ENCODE measurements around the gene MTF1.
"Not testable (repeated sequence)": the region's sequence is repeated elsewhere in the genome, so short reads cannot be mapped to it uniquely, and the experiment has no call there.

The MTF1 gene

GRCh38 chr1:37859507-37860345, at the start of gene MTF1:
Gene MTF1, minus strand, starts transcription at chr1:37859592. Its CDS starts 1,934 bp downstream, at chr1:37857658.
- peak; percentile 98 for DNase-seq (ENCODE audit: low read depth)

DNA sequence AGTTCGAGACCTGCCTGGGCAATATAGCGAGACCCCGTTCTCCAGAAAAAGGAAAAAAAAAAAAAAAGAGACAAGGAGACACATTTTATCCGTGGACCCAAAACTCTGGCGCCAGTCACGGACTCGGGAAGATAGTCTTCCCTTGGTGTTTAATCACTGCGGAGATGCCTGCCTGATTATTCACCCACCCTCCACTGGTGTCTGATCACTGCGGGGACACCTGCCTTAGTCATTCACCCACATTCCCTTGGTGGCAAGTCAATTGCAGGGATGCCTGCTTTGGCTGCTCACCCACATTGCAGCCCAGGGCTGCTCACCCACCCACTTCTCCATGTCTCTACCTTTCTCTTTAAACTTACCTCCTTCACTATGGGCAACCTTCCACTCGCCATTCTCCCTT, 49.1 kb upstream of the MTF1 start:
- not testable (repeated sequence) for DNase-seq (ENCODE audit: low read depth)

- not testable (repeated sequence) for DNase-seq (ENCODE audit: low read depth)
Measured at GRCh38 chr1:37907416-37908125, 48.2 kb upstream of the MTF1 start.

DNA sequence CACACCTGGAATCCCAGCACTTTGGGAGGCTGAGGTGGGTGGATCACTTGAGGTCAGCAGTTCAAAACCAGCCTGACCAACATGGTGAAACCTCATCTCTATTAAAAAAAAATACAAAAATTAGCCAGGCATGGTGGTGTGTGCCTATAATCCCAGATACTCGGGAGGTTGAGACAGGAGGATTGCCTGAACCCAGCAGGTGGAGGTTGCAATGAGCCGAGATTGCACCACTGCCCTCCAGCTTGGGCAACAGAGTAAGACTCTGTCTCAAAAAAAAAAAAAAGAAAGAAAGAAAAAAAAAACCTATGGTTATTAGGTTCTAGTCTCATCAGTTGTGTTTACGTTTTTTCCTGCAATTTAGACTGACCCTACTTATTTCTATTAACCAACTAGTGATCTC, 47.2 kb upstream of the MTF1 start:
- DNase-seq (ENCODE audit: low read depth), result not testable (repeated sequence)

GRCh38 chr1:37905727-37906126, 46.3 kb upstream of the MTF1 start:
- DNase-seq (ENCODE audit: low read depth), result no peak

GRCh38 chr1:37903921-37904320, 44.5 kb upstream of the MTF1 start:
- DNase-seq (ENCODE audit: low read depth), result not testable (repeated sequence)

- no peak for DNase-seq (ENCODE audit: low read depth)
Measured at GRCh38 chr1:37902983-37903382, 43.6 kb upstream of the MTF1 start.

- DNase-seq (ENCODE audit: low read depth), result no peak
Measured at GRCh38 chr1:37901893-37902225, 42.5 kb upstream of the MTF1 start.

DNA sequence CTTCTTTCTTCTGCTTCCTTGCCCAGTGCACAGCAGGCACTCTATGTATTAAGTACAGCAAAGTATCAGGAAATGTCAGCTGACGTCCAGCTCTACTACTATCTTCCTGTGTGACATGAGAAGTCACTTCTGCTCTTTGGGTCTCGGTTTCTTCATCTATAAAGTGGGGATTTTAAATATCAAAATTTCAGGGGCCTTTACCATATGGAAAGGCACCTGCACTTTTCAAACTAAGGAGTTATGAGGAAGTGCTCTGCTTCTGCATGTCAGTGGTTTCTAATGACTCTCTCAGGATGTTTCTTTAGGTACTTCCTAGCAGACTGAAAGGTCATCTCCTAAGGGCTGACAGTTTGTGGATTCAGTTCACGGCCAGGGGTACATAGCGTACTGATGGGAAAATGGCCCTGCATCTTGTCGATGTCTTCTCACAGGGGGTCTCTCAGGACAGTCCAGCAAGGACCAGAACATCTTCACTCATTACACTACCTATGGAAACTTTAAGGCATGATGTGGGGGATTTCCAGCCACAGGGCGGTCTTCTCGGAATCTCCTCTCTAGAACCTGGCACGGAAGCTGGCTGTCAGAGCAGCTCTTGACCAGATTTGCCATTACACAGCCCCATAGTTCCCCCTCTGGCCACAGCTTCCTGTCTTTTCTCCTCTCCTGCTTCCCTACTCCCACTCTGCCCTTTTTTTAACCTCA, 42.0 kb upstream of the MTF1 start:
- DNase-seq (ENCODE audit: low read depth), result no peak

GRCh38 chr1:37897563-37897962, 38.2 kb upstream of the MTF1 start:
- DNase-seq (ENCODE audit: low read depth), result not testable (repeated sequence)

GRCh38 chr1:37893673-37894072, 34.3 kb upstream of the MTF1 start:
- DNase-seq (ENCODE audit: low read depth), result no peak

DNA sequence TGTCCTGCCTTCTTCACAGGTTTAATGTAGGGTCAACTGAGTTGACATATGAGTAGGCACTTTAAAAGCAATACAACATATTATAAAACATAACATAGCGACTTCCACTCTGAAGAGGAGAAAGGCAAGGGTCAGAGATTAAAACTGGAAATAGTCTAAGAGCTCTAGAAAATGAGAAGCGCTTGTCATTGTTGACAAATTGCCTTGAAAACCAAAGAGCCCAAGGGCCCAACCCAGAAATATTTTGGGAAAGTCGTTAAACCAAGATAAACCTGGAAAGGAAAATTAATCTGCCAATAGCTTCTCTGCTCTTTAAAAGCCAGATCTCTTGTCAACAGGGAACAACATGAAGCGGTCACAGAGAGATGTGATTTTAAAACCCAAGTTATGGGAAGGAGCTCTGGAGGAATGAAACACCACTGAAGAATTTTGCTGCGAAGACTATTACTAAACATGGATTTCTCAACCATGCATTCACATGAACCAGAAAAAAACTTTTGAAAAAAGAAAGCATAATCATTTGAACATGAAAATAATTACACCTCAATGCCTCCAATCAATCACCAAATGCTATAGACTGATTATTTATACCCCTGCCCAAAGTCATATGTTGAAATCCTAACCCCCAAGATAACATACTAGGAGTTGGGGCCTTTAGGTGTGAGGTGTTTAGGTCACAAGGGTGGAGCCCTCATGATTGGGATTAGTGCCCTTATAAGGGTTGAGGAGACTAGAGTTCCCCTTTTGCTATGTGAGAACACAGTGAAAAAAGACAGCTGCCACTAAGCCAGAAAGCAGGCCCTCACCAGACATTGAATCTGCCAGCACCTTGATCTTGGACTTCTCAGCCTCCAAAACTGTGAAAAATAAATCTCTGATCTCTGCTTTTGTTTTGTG, 33.0 kb upstream of the MTF1 start:
- DNase-seq (ENCODE audit: low read depth), result no peak

DNA sequence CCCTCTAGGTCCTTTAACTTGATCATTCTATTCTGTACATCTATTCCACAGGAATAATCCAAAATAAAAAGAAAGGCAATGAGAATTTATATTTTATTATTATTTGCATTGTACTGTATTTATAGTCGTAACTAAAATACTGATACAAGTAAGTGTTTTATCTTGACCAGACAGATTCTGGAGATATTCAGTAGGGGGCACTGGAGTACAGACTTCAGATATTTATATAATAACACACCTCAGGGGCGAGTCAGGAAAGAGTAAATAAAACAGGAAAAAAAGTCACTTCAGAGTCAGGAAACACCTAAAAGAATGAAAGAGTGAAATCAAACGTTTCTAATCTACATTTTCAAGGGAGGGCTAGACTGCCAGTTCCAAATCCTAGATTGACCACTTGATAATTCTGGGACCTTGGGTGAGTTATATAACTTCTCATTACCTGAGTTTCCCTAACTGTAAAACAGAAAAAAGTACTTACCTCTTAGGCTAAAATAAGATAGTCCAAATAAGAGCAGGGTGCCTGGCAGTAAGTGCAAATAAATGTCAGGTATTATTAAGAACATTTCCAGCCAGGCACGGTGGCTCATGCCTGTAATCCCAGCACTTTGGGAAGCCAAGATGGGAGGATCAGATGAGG, 31.1 kb upstream of the MTF1 start:
- no peak for DNase-seq (ENCODE audit: low read depth)

DNA sequence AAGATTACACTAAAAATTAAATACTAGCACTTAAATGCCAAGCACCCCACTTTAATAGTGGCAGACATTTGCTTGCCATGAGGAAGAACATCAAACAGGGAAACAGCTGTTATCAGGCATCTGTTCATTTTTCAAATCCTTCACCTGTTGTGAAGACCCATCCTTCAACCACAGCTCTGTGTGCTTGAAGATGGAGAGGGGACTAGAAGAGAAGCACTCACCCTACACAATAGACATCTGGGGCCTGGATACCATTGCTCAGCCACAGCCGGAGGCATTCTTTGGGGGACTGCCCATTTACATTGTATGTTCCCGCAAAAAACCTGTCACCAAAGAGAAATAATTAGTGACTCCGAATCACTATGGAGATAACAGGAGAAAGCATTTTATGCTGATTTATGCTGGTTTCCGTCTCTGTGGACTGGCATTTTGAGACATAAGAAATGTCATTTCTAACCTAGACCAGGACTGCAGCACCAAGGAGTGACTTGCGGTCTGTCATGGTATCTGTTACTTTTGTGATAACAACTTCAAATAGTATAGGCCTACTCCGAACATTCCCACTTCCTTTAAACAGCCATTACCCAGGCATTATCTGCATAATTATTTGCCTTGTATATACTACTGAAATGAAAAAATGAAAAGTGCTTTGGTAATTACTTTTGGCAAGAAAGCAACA, 28.8 kb upstream of the MTF1 start:
- DNase-seq (ENCODE audit: low read depth), result no peak

DNA sequence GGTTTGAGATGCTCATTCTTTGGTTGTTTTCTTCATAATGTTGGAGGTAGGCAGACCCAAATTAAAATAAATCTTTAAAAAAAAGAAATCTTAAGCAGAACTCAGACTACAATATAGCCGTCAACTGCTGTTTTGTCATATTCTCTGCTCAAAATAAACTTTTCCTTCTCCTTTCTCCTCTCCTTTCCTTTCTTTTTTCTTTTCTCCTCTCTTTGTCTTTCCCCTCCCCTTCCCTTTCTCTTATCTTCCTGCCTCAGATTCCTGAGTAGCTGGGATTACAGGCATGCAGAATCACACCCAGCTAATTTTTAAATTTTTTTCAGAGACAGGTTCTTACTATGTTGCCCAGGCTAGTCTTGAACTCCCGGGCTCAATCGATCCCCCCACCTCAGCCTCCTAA, 24.8 kb upstream of the MTF1 start:
- DNase-seq (ENCODE audit: low read depth), result no peak

- DNase-seq (ENCODE audit: low read depth), result no peak
Measured at GRCh38 chr1:37883671-37884070, 24.3 kb upstream of the MTF1 start.

DNA sequence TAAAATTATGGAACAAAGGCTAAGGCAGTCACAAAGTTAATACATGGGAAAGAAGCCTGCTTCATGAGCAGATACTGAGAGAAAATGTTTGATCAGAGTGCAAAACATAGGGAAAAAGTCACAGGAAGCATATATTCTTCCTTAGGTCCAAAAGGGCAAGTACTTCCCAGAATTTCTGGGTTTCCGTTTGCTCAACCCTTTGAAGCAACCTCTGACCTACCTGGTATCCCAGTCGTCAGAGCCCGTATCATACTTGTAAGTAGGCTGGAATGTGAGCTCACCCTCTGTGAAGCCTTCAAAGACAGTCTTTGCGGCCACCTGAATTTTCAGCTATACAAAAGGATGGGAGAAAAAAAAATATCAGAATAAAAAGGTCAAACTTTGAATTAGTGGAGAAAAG, 20.5 kb upstream of the MTF1 start:
- DNase-seq (ENCODE audit: low read depth), result no peak

- DNase-seq (ENCODE audit: low read depth), result no peak
Measured at GRCh38 chr1:37878071-37878470, 18.7 kb upstream of the MTF1 start.

DNA sequence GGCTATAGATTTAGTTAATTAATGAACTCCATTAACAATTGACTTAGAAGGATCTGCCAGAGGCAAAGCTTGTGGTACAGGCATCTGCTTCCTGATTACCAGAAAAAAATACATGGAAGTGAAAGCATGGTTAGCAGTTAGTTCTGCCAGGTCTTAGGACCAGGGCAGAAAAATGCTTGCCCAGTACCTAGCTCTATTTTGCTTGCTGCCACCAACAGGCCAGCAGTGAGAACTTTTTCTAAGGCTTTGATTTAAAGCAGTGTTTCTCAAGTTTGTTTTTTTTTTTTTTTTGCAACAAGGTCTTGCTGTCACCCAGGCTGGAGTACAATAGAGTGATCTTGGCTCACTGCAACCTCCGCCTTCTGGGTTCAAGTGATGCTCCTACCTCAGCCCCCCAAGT, 16.4 kb upstream of the MTF1 start:
- no peak for DNase-seq (ENCODE audit: low read depth)

DNA sequence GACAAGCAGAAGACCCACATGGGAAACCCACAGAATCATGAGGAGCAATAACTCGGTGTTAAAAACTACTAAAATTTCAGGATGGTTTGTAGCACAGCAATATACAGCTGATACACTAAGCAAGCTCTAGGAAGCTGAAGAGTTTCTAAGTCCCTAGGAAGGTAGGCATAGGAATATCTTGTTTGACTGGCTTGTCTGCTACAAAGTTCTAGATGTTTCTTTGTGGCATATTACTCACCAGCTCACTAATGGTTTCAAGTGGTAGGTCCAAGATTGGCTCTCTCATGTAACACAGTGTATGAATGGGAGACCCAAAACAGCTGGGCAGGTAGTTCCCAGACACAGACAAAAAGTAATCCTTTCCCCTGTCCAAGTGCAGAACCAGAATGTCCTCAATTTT, 13.3 kb upstream of the MTF1 start:
- DNase-seq (ENCODE audit: low read depth), result no peak

- DNase-seq (ENCODE audit: low read depth), result no peak
Measured at GRCh38 chr1:37868466-37868865, 9.1 kb upstream of the MTF1 start.

All from stimulated activated CD4-positive, alpha-beta T cell treated with anti-CD3 and anti-CD28 coated beads, Interleukin-2, amount 100 ng/mL, for 4 hours (primary cell).